ENCODE measurements around the gene PTCSC3. TPM values are rescaled to one million over a fixed set of nuclear protein-coding genes. Genes with fewer than 3 reads are reported as not detected.

Gene PTCSC3
- total RNA-seq: not detected in 2 replicates

DNA sequence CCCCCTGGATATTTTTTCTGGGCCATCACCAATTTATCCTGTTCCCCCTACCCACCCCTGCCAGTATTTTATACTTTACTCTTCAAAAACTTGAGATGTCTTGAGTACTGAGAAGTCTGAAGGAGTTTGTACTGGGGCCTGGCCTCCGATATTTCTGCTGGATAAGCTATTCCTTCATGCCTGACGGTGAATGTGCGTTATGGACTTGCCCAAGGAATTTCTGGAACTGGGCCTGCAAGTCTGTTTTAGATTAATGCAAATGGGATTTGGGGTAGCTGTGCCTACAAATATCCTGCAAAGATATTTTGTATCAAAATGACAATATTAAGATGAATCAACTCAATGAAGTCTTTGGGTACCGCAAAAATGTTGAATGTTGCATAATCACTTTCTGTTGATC is at the start of gene PTCSC3:
Gene PTCSC3 (minus strand): TSS at position 199 of the 400 bp plus-strand sequence.
- intact Hi-C loops (cut with micrococcal nuclease): no loop called here

DNA sequence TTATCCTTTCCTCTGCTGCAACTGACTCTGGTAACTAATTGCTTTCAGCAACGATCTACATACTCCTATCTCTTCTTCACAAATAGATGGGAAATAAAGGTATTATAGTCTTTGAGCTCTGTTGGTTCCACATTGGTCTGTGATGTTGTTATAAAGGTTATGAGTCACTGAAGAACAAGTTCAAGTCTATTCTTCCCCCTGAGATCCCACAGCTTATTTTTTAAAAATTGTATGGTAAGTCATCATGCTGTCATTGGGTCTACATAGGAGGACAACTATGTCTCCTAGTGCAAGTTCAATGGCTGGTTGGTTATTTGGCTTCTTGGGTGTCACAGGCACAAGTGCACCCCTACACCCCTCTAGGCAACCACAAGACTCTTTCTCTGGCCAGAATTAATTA is 49.6 kb upstream of the PTCSC3 start:
- intact Hi-C loops (cut with micrococcal nuclease): no loop called here

DNA sequence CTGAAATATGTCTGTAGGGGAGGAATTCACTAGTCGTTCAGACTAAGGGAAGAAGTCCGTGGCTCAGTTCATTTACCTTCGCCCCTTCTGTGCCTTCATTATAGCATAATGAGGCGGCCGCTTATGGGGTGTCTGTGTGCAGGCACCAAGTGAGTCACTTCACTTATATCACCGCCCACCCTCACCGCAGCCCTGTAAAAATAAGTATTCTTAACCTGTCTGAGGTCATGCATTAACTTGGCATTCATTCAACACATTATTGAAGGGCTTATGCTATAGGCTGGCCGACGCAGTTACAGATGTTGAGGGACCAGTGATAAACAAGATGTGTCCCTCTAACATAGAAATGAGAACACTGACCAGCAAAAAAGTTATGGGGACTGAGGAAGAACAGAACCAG is 47.7 kb upstream of the PTCSC3 start:
- intact Hi-C loops (cut with micrococcal nuclease): no loop called here

DNA sequence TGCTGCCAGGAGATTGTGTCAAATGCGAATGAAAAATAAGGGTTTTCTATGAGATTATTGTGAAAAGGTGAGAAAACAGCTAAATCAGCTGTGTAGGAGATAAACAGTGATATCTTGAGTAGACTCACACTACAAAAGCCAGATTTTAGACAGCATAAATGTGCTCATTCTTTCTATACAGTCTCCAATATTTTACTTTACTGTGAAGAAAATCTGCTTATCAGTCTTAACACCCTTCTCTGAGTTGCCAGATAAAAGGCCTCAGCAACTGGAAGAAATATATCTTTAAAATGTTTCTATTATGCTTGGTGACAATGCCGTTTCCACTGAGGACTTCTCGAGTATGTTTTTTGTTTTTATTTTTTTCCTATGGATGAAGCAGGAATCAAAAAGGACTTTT is 47.0 kb upstream of the PTCSC3 start:
- intact Hi-C loops (cut with micrococcal nuclease): no loop called here

- intact Hi-C loops (cut with micrococcal nuclease): no loop called here
These were observed 46.5 kb upstream of the PTCSC3 start for GRCh38 chr14:36222952-36223468.

GRCh38 chr14:36222337-36222736 is 45.8 kb upstream of the PTCSC3 start:
- intact Hi-C loops (cut with micrococcal nuclease): no loop called here

DNA sequence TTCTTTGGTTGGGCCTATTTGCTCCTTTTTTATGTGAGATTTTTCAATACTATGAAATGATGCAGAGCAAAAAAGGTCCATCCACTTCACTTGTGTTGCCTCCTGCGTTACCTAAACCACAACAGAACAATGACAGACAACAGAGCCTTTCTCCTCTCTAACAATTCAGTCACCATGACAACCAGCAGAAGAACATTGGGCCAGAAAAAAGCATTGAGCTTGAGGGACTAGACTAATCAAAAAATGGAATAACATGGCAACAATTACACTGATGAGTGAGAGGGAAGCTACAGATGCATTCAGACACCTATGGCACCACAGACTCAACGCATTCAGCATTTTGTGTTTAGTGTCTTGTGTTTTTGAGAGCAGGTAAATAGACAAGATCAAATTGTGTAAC is 44.6 kb upstream of the PTCSC3 start:
- intact Hi-C loops (cut with micrococcal nuclease): no loop called here

DNA sequence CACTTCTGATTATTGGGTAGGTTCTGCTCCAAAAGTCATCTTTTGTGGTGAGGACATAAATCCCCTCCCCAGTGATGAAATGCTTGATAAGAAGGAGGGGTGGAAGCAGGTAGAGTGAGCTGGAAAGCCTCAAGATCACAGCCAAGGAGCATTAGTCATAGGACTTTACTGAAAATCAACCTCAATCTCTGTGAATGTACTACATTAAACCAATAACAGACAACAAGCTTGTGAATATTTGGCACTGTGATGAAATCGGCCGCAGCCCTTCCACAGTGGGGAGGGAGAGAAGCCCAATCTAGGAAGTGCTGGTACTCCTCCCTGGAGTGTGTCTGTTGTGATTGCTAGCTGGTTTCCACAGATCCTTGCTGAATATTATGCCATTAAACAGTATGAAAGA is 41.2 kb upstream of the PTCSC3 start:
- intact Hi-C loops (cut with micrococcal nuclease): no loop called here

DNA sequence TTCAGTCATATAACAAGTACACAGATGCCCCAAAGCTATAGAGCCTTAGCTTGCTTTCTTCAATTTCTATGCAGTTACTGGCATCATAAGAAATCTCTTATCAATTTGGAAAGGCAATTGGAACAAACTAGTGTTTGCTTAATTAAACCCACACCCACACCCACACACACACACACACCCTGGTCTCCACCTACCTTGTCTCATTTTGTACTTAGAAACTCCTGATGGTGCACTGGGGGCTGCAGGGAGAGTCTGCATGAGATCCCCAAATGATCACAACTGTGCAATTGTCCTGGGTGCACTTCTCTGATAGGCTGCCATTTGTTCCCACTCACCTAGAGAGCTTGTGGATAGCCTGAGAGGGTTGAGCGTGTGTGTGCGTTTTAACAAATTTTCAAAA is 40.5 kb upstream of the PTCSC3 start:
- intact Hi-C loops (cut with micrococcal nuclease): no loop called here

DNA sequence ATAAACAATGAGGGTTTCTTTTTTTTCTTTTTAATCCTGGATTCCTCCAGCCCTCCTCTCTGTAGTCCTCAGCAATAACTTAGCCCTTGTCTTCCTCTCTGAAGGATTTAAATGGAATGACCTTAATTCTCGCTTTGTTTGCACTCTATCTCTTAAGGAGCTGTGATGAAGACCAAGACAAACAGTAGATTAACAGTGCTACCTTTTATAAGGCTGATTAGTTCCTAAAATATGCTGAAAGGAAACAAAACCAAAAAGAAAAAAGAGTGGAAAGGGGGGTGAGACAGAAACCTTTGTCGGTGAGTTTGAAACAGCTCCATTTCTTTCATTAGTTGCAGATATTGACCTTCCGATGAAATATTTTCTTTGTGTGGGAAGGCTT is 38.7 kb upstream of the PTCSC3 start:
- intact Hi-C loops (cut with micrococcal nuclease): no loop called here

DNA sequence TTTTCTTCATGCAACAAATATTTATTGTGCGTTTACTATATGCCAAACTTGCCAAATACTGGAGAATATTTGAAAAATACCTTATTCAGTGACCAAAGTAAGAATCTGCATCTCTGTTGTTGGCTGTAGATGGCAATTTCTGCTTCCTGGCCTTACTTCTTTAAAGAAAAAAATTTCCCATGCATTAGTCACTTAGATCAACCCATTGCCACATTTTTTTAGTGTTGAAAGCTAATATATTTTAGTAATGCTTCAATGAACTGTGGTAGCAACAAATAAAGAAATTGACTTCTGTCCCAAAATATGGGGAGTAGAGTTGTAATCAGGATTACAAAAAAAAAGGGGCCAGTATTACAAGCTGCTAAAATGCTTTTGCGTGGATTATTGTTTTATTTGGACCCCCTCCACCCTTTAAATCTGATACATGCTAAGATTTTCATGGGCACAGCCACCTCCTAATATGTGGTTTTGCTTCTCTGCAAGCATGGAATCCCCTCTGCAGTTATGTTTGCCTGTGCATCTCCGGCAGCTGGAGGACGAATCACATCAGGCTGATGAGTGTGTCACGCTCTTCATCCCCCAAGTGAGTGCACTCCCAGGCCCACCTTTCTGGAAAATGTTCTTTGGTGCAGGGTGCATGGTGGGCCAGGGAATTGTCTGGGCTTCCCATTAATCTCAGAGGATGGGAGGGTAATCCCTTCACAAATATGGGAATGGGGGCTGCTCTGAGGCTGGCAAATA is 38.1 kb upstream of the PTCSC3 start:
- intact Hi-C loops (cut with micrococcal nuclease): no loop called here

DNA sequence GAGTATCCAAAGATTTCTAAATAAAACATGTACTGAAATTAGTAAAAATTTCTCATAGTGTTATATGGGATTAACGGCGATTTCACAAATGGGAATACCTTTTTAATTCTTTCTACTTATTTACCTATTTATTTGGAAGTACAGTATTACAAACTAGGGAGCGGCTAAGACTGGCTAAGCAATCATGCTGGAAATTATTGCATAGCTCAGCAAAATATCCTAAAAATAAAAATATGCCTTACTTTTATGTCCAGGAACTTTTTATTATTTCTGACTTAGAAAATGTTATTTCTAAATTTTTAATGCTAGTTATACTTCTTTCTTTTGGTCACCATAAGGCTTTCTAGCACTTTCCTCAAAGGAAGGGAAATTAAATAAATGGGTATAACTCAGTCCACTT is 36.5 kb upstream of the PTCSC3 start:
- intact Hi-C loops (cut with micrococcal nuclease): no loop called here

DNA sequence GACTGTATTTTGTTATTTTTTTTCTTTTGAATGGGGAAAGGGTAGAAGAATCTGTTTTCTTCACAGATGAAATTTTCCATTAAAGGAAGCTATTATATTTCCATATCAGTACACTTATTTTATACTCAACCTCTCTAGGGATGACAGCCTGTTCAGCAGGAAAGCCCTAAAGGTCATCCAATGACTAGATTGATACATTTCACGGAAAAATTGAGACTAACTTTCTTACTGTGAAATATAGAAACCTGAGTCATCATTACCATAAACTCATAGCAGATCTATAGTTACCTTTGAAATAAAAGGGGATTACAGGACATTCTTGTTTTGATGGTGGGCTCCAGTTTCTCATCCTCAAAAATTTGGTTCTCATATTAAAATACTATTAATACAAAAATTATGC is 36.1 kb upstream of the PTCSC3 start:
- intact Hi-C loops (cut with micrococcal nuclease): no loop called here

GRCh38 chr14:36208690-36209278 is 32.3 kb upstream of the PTCSC3 start:
- intact Hi-C loops (cut with micrococcal nuclease): no loop called here

GRCh38 chr14:36207500-36207899 is 31.0 kb upstream of the PTCSC3 start:
- intact Hi-C loops (cut with micrococcal nuclease): no loop called here

- intact Hi-C loops (cut with micrococcal nuclease): no loop called here
These were observed 28.0 kb upstream of the PTCSC3 start for GRCh38 chr14:36204461-36205073.

DNA sequence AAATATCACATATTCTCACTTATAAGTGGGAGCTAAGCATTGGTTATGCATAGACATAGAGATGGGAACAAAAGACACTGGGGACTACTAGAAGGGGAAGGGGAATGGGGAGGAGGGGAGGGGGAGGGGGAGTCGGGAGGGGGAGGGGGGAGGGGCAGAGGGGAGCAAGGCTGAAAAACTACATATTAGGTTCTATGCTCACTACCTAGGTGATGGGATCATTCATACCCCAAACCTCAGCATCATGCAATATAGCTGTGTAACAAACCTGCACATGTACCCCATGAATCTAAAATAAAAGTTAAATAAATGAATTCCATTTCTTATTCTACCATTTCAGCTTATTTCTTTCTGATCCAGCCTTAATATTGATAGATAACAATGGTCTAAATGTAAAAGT is 21.9 kb upstream of the PTCSC3 start:
- intact Hi-C loops (cut with micrococcal nuclease): no loop called here

GRCh38 chr14:36194663-36195062 is 18.1 kb upstream of the PTCSC3 start:
- intact Hi-C loops (cut with micrococcal nuclease): no loop called here

DNA sequence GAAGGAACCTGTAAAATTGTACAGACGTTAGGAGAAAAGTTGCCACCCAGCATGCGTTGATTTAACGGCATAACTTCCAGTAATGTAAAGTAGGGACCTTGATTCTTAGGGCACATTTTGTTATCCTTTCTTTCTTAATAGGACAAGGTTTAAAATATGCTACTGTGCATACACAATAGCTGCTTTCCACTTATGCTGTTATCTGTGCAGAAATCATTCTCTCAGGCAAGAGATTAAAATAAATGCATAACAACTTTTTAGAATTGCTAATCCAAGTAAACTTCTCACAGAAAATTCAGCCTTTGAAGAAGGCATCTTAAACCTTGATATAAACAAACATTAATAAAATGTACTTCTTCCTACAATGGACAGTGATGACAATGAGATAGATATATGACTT is 16.0 kb upstream of the PTCSC3 start:
- intact Hi-C loops (cut with micrococcal nuclease): no loop called here

DNA sequence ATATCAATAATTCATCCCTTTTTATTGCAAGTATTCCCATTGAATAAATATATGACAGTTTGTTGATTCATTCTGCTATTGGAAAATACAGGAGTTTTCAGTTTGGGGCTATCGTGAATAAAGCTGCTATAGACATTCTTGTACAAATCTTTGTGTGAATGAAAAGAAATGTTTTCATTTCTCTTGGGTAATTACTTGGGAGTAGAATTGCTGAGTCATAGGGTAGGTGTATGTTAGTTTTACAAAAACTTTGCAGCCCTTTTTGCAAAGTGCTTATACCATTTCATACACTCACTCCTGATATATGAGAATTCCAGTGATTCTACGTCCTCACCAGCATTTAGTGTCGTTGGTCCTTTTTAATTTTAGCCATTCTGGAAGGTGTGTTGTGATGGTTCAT is 6.9 kb upstream of the PTCSC3 start:
- intact Hi-C loops (cut with micrococcal nuclease): no loop called here

- intact Hi-C loops (cut with micrococcal nuclease): no loop called here
These were observed 4.9 kb upstream of the PTCSC3 start for GRCh38 chr14:36181417-36181816.

DNA sequence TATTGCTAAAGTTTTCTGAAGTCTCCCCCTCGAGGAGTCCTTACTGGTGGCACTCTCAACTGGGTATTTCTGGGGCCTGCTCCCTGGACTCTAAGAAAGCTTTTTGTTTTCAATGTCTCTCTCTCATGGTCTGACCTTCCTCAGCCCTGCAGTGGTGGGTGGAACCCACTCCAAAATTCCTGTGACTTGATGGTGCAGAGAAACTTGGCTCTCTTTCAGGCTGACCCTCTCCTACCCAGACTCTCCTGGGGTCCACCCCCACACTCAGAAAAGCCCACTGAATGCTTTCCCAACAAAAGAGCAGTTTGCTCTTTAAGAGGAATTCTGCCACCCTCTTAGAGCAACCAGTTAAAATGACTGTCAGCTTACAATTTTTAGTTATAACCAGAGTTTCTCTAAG is 967 bp upstream of the PTCSC3 start:
- intact Hi-C loops (cut with micrococcal nuclease): no loop called here
